Activated CD8-positive, alpha-beta memory T cell treated with anti-CD3 and anti-CD28 coated beads, Interleukin-2, amount 50 U/mL, for 1 hour (primary cell): ENCODE measurements around the gene DUSP28.

Source experiments
- DNase-seq: peaks from one replicate; pipeline ENCODE4 v3.0.0-alpha.2; 2020; ENCODE audit errors: extremely low read depth

DUSP28 gene

DNA sequence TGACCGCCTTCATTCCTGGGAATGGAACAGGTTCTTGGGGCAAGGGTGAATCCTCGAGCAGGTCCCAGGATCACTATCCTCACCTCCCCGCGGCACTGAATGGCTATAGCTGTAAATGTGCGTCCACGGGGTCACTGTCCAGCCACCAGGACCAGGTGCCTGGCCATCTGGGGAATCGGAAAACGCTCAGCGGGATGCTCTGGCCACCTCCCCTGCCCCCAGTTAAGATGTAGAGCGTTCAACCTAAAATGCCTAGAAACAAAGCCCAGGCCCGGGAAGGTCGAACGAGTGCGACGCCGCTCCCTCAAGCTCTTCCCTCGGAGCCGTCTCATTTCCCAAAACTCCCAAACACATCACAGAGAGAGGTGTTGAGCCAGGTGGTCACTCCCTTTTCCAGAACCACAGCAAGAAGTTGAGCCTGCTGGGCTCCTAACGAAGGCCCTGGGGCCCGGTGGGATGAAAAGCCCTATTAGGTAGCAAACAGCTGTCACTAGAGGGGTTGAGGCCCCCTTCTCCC lies 25.6 kb downstream of the DUSP28 start:
- no peak for DNase-seq

DNA sequence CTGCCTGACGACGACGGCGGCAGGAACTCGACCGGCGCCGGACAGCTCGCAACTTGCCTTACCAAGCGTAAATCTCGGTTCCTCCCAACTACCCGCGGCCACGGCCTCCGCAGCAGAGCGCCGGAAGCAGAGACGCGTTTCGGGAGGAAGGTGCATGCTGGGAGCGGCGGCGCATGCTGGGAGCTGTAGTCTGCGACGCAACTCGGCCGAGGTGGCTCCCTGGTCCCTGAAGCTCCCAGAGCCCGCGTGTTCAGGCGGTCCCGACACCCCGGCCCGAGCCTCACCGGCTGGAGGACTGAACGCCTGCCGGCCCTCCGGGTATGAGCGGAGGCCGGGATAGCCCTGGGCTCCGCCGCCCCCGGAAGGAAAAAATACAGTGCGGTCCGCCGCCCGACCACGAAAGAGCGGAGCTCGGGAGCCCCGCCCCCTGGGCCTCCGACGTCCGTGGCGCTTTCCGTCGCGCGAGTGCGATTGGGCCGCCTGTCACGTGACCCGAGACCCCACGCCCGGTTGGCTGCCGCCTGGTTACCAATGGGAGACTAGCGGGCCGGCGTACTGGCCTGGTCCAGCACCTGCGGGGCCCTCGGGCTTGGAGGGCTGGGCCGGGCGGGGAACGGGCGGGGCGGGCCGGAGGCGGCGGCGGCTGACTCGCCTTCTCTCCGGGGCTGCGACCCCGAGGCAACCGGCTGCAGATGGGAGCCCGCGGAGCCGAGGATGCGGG lies 26.2 kb downstream of the DUSP28 start, which contains the start of gene CAPN10:
CAPN10 (plus strand) TSS at position 537 of the 721 bp plus-strand sequence; CDS start at position 715, 178 bp downstream.
- peak; percentile 88 for DNase-seq

DNA sequence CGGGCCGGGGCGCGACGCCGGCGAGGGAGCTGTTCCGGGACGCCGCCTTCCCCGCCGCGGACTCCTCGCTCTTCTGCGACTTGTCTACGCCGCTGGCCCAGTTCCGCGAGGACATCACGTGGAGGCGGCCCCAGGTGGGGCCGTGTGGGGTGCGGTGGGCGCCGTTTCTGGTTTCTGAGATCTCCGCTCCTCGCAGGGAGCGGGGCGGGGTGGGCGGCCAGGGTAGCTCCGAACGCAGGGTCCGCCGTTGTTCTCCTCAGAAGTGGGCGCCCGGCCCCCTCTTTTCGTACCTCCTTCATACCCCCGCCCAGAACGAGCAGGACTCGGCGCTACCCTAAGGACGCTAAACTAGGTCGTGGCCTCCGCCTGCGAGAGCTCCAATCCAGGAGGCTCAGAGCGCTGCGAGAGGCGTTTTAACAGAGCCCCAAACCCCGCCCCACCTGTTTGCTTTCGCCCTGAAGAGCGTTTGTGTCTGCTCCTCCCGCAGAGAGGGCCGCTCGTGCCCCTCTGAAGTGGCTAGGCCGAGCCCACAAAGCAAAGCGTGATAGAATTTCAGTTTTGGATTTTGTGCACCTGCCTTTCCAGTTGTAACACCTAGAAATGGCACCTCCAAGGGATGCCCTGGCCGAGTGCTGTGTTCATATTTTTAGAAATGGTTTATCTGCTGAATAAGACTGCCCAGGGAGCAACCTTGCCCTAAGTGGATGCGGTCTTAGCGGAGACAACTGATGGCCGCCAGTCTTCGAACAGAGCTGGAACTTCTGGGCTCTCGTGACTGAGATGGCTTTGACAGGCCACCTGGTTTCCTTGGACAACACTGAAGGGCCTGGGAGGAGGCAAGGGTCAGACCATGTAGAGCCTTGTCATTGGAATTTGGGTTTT lies 27.0 kb downstream of the DUSP28 start:
- no peak for DNase-seq

DNA sequence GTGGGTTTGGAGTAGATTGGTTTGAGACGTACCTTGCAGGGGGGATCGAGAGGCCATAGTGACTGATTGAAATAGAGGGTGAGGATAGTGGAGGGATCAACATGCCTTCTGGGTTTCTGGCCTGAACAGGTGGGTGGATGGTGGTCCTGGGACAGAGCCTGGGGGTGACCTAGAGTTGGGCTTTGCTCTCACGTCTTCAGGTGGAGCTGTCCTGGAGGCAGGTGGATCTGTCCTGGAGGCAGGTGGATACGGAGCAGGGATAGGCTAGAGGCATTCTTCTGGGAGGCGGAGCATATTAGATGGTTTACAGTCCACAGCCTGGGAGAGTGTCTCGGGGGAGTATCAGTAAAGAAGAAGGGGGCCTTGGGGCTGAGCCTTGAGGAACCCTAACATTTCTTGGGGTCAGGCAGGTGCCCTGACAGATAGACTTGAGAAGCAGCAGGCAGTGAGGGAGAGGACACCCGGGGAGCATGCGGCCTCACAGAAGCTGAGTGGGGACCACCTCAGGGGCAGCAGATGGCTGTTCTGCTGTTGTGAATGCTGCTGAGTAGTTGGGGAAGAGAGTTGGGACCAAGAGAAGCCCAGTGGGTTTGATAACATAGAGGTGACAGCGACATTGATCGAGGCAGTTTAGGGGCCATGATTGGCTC lies 28.0 kb downstream of the DUSP28 start:
- DNase-seq = no peak

DNA sequence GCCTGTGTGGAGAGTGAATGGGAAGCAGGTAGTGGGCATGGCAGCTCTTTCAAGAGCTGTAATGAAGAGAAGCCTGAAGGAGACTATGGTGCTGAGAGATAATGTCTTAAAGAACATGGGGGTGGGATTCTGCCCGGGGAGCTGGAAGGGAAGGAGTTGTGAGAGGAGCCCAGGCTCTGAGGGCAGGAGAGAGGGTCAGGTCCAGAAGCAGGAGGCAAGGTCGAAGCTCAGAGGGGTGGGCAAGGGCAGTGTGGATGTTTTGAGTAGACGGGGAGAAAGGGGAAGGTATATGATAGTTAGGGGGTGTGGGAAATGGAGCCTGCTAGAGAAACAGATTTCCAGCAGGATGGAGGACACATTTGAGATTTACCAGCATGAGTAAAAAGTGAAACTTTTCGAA lies 28.5 kb downstream of the DUSP28 start:
- DNase-seq = no peak

DNA sequence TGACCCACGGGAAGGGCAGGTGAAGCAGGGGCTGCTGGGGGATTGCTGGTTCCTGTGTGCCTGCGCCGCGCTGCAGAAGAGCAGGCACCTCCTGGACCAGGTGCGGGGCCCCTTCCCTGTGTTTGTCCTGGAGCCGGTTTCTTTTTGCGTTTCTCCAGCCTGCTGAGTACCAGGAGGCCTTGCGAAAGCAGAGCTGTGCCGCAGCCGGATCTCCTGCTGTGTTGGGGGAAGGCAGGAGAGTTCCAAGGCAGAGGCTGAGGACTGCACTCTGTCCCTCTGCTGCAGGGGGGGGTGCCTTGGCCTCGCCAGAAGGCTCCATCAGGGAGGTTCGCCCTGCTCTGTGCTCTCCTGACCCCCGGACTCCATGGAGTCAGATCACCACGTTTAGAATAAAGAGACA lies 29.2 kb downstream of the DUSP28 start:
- no peak for DNase-seq

DNA sequence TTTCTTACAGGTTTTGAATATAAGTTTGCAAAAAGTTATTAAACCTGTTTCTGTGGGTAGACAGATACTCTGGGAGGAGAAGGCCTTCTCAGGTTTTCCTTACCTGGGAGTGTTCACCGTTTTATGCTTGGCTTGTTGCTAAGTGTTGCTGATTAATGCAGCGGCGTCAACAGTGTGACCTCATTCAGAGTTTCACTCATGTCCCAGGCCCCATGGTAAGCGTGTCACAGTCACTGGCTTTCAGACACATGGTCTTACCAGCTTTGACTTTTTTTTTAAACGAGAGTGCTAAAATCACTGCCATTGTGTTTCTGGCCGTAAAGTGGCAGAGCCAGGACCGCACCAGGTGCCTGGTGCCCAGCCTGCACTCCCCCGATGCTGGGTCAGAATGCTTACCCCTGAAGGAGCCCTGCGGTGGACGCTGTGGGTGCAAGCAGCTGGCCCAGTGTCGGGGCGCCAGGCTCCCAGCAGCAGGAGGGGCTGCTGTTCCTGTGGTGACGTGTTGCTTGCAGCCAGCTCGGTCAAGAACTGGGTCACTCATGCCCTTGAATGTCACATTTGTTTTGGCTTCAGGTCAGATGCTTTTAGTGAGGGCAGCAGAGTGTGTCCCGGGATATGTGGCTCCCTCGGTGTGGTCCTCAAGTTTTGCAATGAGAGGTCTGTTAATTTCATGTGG lies 29.8 kb downstream of the DUSP28 start:
- DNase-seq = no peak

DNA sequence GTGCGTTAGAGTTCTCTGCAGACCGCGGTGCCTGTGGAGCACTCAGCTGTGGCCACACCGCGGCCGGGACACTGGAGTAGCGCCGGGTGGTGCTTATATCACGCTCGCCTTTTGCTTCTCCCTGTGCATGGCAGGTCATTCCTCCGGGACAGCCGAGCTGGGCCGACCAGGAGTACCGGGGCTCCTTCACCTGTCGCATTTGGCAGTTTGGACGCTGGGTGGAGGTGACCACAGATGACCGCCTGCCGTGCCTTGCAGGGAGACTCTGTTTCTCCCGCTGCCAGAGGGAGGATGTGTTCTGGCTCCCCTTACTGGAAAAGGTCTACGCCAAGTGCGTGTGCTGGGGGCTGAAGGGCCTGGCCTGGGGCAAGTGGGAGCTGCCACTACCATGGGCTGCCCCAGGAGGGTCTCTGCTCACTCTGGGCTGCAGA lies 30.5 kb downstream of the DUSP28 start:
- no peak for DNase-seq

DNA sequence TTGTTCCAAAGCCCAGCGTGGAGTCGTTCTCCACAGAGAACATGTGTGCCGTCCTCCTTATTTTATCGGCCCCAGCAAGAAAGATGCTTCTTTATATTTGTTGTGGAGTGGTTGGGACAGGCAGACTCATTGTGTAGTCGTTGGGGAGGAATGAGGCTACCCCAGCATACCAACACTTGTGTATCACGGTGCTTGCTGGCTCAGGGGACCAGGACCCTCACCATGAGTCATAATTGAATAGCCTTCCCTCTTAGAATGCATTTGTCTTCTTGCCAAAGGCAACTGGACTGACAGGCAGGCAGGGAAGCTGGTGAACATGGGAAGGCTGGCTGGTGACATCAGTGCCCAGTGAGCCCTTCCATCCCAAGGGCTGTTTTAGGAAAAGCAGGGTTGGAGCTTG lies 31.1 kb downstream of the DUSP28 start:
- DNase-seq = no peak

DNA sequence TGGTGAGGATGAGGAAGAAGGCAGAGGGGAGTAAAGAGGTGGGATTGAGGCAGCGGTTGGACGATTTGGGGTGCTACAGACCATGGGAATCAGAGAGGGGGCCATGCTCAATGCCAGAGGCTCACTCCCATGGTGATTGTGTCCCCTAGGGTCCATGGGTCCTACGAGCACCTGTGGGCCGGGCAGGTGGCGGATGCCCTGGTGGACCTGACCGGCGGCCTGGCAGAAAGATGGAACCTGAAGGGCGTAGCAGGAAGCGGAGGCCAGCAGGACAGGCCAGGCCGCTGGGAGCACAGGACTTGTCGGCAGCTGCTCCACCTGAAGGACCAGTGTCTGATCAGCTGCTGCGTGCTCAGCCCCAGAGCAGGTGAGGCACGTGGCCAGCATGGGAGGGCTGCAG lies 31.6 kb downstream of the DUSP28 start:
- no peak for DNase-seq

DNA sequence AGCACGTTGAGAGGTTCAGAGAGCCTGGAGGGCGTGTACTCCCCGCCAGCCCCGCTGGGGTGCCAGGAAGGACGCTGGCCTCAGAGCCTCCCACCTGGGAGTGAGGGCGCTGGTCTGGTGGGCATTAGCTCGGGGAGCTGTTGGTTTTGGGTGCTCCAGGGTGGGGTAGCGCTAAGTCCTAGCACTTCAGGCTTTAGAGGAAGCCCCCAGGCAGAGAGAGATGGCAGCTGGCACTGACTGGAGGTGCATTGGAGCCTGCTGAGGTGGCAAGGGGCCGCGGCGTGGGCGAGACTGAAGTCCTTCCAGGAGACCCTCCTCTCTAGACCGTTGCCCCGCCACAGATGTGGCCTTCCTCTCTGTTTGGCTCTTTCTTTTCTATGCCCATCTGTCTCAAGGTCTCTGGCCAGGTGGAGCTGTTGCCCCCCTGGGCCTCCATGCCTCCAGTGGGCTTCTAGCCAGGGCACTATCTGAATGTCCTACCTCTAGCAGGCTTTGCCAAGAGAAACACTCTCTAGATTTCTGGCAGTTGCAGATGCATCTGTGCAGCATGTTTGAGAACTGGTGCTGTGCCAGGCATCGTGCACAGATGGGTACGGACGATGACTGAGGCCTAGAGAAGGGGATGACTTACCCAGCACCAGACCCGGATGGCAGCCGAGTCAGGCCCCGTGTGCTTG lies 33.0 kb downstream of the DUSP28 start:
- DNase-seq = no peak

DNA sequence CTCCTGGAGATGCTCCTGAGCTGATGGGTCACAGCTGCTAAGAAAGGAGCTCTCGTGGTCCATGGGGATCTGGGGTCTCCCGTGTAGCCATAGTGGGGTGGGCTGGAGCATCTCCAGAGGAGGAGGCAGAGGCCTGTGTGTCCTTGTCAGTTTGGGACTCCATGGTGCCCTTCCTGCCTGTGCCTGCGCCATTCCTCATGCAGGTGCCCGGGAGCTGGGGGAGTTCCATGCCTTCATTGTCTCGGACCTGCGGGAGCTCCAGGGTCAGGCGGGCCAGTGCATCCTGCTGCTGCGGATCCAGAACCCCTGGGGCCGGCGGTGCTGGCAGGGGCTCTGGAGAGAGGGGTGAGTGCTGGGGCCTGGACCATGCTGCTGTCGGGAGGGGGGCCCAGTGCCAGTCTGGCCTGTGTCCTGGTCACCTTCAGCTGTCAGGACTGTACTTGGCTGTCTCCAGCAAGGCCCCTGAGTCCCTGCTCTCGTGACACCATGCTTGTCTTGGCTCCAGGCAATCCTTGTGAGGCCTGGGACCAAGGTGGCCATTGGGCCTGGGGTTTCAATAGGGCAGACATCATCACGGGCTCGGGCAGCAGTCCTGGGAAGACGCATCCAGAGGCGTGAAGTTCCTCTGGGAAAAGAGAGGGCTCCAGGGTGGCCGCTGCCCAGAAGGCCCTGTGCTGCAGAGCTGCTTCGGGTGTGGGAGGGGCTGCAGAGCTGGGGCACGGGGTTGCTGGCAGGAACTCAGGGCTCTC lies 33.7 kb downstream of the DUSP28 start:
- DNase-seq = no peak

DNA sequence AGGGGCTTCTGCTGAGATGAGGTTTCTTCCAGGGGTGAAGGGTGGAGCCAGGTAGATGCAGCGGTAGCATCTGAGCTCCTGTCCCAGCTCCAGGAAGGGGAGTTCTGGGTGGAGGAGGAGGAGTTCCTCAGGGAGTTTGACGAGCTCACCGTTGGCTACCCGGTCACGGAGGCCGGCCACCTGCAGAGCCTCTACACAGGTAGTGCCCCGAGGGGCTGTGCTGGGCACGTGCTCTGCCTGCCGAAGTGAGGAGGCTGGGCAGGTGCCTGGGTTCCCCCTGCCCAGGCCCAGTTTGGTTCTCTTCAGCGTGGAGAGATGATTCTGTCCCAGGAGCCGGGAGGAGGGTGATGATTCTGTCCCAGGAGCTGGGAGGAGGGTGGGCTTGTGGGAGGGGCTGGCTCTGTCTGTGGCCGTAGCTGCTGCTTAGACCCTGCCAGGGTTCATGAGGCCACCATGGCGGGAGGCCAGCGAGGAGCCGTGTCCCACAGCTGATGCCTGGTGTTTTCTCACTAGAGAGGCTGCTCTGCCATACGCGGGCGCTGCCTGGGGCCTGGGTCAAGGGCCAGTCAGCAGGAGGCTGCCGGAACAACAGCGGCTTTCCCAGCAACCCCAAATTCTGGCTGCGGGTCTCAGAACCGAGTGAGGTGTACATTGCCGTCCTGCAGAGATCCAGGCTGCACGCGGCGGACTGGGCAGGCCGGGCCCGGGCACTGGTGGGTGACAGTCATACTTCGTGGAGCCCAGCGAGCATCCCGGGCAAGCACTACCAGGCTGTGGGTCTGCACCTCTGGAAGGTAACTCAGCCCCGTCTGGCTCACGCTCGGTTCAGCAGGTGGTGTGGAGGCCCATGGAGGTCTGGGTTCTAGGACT lies 34.6 kb downstream of the DUSP28 start:
- DNase-seq = no peak

DNA sequence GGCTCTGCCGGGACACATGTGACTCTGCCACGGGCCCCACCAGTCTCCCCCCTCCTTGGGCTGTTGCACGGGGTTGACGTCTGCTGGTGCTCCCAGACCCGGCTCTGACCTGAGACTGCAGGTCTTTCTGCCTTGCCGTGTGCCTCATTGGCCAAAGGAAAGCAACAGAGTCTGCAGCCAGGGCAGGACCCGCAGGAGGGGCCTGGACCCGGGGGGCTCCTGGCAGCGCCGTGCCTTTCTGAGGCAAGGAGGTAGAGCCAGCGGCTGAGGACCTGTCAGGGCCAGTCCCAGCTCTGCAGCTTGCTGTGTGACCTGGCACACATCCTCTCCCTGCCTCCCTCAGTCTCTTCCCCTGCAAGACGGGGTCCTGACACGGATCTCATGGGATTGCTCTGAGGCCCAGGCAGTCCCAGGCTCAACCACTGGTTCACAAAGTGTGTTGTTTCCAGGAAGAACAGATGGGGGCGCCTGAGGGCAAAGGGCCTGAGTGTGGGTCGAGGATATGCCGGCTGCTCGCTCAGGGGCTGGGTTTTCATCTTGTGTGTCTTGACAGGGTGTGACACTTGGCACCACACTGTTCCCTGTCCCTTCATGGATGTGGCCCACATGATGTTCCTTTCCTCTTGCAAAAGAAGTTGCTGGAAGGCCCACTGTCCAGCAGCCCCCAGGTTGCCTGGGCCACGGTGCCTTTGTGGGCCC lies 35.4 kb downstream of the DUSP28 start:
- DNase-seq = peak; percentile 23

DNA sequence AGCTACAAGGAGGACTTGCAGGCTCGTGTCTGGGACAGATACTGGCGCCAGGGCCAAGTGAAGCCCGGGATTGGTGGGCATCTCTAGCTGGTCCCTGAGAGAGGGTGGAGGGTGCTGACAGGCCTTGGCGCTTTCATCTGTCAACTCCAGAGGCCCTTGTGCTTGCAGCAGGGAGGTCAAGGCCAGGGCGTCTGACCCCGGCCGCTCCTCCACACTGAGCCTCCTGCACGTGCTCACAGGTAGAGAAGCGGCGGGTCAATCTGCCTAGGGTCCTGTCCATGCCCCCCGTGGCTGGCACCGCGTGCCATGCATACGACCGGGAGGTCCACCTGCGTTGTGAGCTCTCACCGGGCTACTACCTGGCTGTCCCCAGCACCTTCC lies 35.9 kb downstream of the DUSP28 start:
- no peak for DNase-seq

DNA sequence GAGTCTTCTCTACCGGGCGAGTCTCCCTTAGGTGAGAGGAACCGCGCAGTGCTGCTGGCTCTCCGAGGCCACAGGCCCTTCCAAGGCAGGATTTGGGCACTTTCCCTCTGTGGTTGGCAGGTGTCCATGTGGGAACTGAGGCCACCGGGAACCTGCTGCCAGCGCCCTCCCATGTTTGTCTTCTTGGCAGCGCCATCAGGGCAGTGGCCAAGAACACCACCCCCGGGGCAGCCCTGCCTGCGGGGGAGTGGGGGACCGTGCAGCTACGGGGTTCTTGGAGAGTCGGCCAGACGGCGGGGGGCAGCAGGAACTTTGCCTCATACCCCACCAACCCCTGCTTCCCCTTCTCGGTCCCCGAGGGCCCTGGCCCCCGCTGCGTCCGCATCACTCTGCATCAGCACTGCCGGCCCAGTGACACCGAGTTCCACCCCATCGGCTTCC lies 36.4 kb downstream of the DUSP28 start:
- DNase-seq = no peak

DNA sequence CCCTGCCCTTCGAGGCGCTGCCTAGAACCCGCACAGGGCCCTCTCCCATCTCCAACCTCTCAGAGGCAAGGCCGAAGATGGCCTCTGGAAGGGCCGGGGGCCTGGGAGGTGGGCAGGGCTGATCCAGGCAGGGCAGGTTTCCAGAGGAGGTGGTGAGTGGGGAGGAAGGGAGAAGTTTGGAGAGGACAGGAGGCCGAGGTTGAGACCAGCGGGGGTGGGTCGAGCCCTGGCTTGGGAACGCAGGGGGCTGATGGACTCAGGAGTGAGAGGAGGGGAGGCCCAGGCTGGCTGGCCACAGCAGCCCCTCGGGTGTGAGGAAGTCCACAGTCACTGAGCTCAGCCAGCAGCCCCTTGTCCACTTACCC lies 36.9 kb downstream of the DUSP28 start:
- no peak for DNase-seq

DNA sequence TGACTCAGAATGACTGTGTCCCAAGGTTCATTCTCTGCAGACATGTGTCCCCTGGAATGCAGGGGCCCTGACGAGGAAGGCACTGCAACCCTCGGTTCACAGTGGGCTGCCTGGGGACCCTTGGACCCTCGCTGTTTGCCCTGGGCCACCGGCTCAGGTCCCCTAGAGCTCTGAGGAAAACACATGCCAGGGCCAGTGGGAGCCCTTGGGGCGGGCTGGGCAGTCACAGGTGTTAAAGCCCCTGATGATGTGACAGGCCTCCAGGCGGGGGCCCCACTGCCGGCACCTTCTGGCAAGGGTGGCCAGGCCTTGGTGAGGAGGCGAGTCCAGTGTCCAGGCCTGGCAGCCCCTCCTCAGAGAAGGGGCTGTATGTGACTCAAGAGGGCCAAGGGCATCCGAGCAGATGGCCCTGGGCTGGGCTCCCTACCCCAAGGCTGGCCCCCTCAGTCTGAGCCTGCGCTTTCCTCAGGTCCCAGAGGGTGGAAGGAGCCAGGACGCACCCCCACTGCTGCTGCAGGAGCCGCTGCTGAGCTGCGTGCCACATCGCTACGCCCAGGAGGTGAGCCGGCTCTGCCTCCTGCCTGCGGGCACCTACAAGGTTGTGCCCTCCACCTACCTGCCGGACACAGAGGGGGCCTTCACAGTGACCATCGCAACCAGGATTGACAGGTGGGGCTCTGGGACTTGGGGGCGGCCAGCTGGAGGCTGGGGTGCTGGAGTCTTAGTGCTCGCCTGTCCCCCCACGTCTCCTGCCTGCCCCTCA lies 37.4 kb downstream of the DUSP28 start:
- DNase-seq = no peak
